Fibroblast of mammary gland (primary cell): ENCODE measurements around the gene KCTD4.

ENCODE experiments used
- DNase-seq: peaks from one replicate; pipeline ENCODE4 v3.0.0-alpha.2; 2010; ENCODE audit warnings: low read depth
- H3K4me3 ChIP-seq: 2 replicates; pipeline ENCODE4 v1.5.1; 2011; ENCODE audit warnings: low read depth, mild to moderate bottlenecking, low read length, moderate library complexity; ENCODE audit not compliant: control insufficient read depth
- TF ChIP-seq, protein P1 (sequence below): conservative IDR thresholded peaks from 2 replicates; pipeline ENCODE4 v1.5.1; 2011; ENCODE audit warnings: low read depth, low read length, inconsistent platforms; ENCODE audit not compliant: control insufficient read depth, insufficient read depth

Gene KCTD4

DNA sequence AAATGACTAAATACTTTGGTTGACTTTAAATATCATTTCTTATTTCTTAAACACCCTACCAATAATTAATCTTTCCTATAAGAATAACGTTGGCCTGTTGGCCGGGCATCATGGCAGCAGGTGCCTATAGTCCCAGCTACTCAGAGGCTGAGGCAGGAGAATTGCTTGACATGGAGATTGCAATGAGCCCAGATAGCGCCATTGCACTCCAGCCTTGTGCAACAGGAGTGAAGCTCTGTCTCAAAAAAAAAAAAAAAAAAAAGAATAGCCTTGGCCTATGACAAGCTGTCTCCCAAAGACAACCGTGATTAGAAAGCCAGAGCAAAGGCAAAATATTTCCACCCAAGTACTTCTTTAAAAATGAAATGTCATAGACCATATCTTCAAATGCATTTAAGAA lies 24.5 kb upstream of the KCTD4 start:
- no peak overlapping the region for H3K4me3 ChIP-seq
- TF ChIP-seq, protein P1, sequence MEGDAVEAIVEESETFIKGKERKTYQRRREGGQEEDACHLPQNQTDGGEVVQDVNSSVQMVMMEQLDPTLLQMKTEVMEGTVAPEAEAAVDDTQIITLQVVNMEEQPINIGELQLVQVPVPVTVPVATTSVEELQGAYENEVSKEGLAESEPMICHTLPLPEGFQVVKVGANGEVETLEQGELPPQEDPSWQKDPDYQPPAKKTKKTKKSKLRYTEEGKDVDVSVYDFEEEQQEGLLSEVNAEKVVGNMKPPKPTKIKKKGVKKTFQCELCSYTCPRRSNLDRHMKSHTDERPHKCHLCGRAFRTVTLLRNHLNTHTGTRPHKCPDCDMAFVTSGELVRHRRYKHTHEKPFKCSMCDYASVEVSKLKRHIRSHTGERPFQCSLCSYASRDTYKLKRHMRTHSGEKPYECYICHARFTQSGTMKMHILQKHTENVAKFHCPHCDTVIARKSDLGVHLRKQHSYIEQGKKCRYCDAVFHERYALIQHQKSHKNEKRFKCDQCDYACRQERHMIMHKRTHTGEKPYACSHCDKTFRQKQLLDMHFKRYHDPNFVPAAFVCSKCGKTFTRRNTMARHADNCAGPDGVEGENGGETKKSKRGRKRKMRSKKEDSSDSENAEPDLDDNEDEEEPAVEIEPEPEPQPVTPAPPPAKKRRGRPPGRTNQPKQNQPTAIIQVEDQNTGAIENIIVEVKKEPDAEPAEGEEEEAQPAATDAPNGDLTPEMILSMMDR: no peak
- DNase-seq: no peak

GRCh38 chr13:45224176-45224575 lies 23.3 kb upstream of the KCTD4 start:
- H3K4me3 ChIP-seq: no peak overlapping the region
- DNase-seq: peak; percentile 55
- TF ChIP-seq, protein P1: no peak

- no peak for DNase-seq
- H3K4me3 ChIP-seq: no peak overlapping the region
- TF ChIP-seq, protein P1: no peak
Measured at GRCh38 chr13:45222919-45223318, 22.1 kb upstream of the KCTD4 start.

GRCh38 chr13:45222516-45222915 lies 21.7 kb upstream of the KCTD4 start:
- DNase-seq: no peak
- TF ChIP-seq, protein P1: no peak
- no peak overlapping the region for H3K4me3 ChIP-seq

DNA sequence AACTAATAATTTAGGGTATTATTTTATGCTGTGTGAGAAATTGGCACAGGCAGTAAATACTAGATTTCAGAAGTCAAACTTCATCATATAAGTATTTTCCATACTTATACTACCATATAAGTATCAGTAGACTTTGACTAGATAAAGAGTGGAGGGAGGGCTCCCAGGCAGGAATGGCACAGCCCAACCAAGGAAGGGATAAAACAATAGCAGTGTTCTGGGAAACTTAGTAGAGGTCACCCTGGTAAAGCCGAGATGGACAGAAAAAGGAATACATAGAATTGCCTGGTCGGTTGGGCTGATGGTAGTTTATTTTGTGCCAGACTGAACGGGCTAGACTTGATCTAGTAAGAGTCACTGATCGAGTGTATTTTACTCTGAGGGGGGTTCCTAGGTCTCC lies 19.6 kb upstream of the KCTD4 start:
- no peak for DNase-seq
- TF ChIP-seq, protein P1: no peak
- no peak overlapping the region for H3K4me3 ChIP-seq

GRCh38 chr13:45219938-45220375 lies 19.1 kb upstream of the KCTD4 start:
- DNase-seq: peak; percentile 77
- H3K4me3 ChIP-seq: no peak overlapping the region
- TF ChIP-seq, protein P1: no peak
